ENCODE measurements around the gene PLCL1.

DNA sequence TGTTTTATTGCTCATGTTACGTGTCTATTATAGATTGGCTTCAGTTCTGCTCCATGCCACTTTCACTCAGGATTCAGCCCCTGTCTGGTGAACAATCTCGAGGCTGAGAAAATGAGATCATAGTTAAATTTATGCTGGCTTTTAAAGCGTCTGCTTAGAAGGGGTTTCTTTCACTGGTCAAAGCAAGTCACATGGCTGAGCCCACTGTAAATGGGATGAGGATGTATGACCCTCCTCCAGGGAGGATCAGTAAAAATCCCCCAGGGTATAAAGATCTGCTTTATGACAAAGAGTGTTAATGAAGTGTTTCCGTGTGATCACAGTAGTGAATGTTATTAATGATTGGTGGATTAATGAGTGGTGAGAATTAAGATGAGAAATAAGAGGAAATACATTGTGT, 6.2 kb upstream of the PLCL1 start:
- TF ChIP-seq, protein P1, sequence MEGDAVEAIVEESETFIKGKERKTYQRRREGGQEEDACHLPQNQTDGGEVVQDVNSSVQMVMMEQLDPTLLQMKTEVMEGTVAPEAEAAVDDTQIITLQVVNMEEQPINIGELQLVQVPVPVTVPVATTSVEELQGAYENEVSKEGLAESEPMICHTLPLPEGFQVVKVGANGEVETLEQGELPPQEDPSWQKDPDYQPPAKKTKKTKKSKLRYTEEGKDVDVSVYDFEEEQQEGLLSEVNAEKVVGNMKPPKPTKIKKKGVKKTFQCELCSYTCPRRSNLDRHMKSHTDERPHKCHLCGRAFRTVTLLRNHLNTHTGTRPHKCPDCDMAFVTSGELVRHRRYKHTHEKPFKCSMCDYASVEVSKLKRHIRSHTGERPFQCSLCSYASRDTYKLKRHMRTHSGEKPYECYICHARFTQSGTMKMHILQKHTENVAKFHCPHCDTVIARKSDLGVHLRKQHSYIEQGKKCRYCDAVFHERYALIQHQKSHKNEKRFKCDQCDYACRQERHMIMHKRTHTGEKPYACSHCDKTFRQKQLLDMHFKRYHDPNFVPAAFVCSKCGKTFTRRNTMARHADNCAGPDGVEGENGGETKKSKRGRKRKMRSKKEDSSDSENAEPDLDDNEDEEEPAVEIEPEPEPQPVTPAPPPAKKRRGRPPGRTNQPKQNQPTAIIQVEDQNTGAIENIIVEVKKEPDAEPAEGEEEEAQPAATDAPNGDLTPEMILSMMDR (IDR thresholded peaks at IDR 0.05), result no peak
- TF ChIP-seq POLR2A (IDR thresholded peaks at IDR 0.05), result no peak

Measured in adrenal gland (tissue), 5 donors.